WTC11 (cell line): ENCODE measurements around the gene FA2H. TPM values are rescaled to one million over a fixed set of nuclear protein-coding genes. Genes with fewer than 3 reads are reported as not detected.

ENCODE experiments used
- ATAC-seq: fragments of 200-7000 bp; cut with Tn5 transposase; 2 replicates; pipeline ENCODE4 v1.10.0; 2021; ENCODE audit warnings: mild to moderate bottlenecking, moderate library complexity
- CTCF ChIA-PET: fragments of 300-600 bp; sonication (Branson Sonifier 250); formaldehyde crosslinking; loops from one replicate; lab custom pipeline; 2021; ENCODE audit warnings: antibody characterized with exemption; lab: Charles Lee
- POLR2A ChIA-PET: fragments of 350-600 bp; sonication (Branson Sonifier 250); formaldehyde crosslinking; loops from one replicate; lab custom pipeline; 2021; ENCODE audit warnings: antibody characterized with exemption; lab: Charles Lee
- DNase-seq: peaks from one replicate; pipeline ENCODE4 v3.0.0; 2021; ENCODE audit warnings: low spot score
- H3K27ac Mint-ChIP-seq: 2 replicates; pipeline ENCODE4 v1.8.0; 2021; ENCODE audit warnings: mixed read lengths
- H3K27me3 Mint-ChIP-seq: 2 replicates; pipeline ENCODE4 v1.8.0; 2021; ENCODE audit warnings: low read depth, mild to moderate bottlenecking, moderate library complexity, mixed read lengths
- H3K36me3 Mint-ChIP-seq: 2 replicates; pipeline ENCODE4 v1.8.0; 2021; ENCODE audit warnings: mixed read lengths
- H3K4me1 Mint-ChIP-seq: 2 replicates; pipeline ENCODE4 v1.8.0; 2022; ENCODE audit warnings: mixed read lengths
- H3K4me3 Mint-ChIP-seq: 2 replicates; pipeline ENCODE4 v1.8.0; 2021; ENCODE audit warnings: mild to moderate bottlenecking, moderate library complexity, mixed read lengths
- H3K9me3 Mint-ChIP-seq: 2 replicates; pipeline ENCODE4 v1.8.0; 2021; ENCODE audit warnings: mixed read lengths
- CREB1 ChIP-seq: sonication (generic); formaldehyde crosslinking; IDR thresholded peaks from 2 replicates; pipeline ENCODE4 v1.8.0; 2023; ENCODE audit warnings: mild to moderate bottlenecking, missing genetic modification reagents
- FOXK1 ChIP-seq: sonication (generic); formaldehyde crosslinking; IDR thresholded peaks from 2 replicates; pipeline ENCODE4 v1.8.0; 2022; ENCODE audit warnings: mild to moderate bottlenecking, moderate library complexity, missing genetic modification reagents
- GABPB1 ChIP-seq: sonication (generic); formaldehyde crosslinking; IDR thresholded peaks from 2 replicates; pipeline ENCODE4 v1.8.1; 2023; ENCODE audit warnings: mild to moderate bottlenecking, missing genetic modification reagents
- GTF2I ChIP-seq: fragments of 250-450 bp; sonication (Bioruptor Pico); conservative IDR thresholded peaks from 2 replicates; pipeline ENCODE4 v1.4.0; 2021; ENCODE audit warnings: mild to moderate bottlenecking
- JUN ChIP-seq: sonication (generic); formaldehyde crosslinking; IDR thresholded peaks from 2 replicates; pipeline ENCODE4 v1.8.0; 2023; ENCODE audit warnings: mild to moderate bottlenecking, missing genetic modification reagents
- MYBL2 ChIP-seq: sonication (generic); formaldehyde crosslinking; IDR thresholded peaks from 2 replicates; pipeline ENCODE4 v1.8.1; 2023; ENCODE audit warnings: mild to moderate bottlenecking, moderate library complexity, missing genetic modification reagents
- PRRX2 ChIP-seq: fragments of 250-450 bp; sonication (Bioruptor Pico); IDR thresholded peaks from 2 replicates; pipeline ENCODE4 v1.8.0; 2021; ENCODE audit warnings: mild to moderate bottlenecking
- SMAD4 ChIP-seq: sonication (generic); formaldehyde crosslinking; IDR thresholded peaks from 2 replicates; pipeline ENCODE4 v1.8.0; 2022; ENCODE audit warnings: mild to moderate bottlenecking, missing genetic modification reagents
- ZBTB21 ChIP-seq: sonication (generic); formaldehyde crosslinking; IDR thresholded peaks from 2 replicates; pipeline ENCODE4 v1.8.1; 2023; ENCODE audit warnings: mild to moderate bottlenecking, missing genetic modification reagents, borderline replicate concordance
- ZNF121 ChIP-seq: sonication (generic); formaldehyde crosslinking; IDR thresholded peaks from 2 replicates; pipeline ENCODE4 v1.8.0; 2023; ENCODE audit warnings: missing genetic modification reagents
- ZNF423 ChIP-seq: fragments of 250-450 bp; sonication (Bioruptor Pico); IDR thresholded peaks from 2 replicates; pipeline ENCODE4 v2.1.2; 2022; ENCODE audit warnings: mild to moderate bottlenecking, moderate library complexity
- total RNA-seq: library from RNA; stranded (reverse); gene quantifications from 3 replicates; pipeline ENCODE4 v1.2.3, GENCODE V29; 2021
- TF ChIP-seq, protein P1 (sequence below): sonication (generic); formaldehyde crosslinking; IDR thresholded peaks from 2 replicates; pipeline ENCODE4 v1.8.1; 2023; ENCODE audit warnings: mild to moderate bottlenecking, moderate library complexity, missing genetic modification reagents
- TF ChIP-seq, protein P2 (sequence below): sonication (generic); formaldehyde crosslinking; IDR thresholded peaks from 2 replicates; pipeline ENCODE4 v1.8.1; 2022; ENCODE audit warnings: mild to moderate bottlenecking, missing genetic modification reagents, moderate library complexity, borderline replicate concordance
- TF ChIP-seq, protein P3 (sequence below): sonication (generic); formaldehyde crosslinking; IDR thresholded peaks from 2 replicates; pipeline ENCODE4 v1.8.1; 2023; ENCODE audit warnings: mild to moderate bottlenecking, missing genetic modification reagents, moderate library complexity
- TF ChIP-seq, protein P4 (sequence below): sonication (generic); formaldehyde crosslinking; IDR thresholded peaks from 2 replicates; pipeline ENCODE4 v1.8.0; 2022; ENCODE audit warnings: mild to moderate bottlenecking, missing genetic modification reagents
- TF ChIP-seq, protein P5 (sequence below): sonication (generic); formaldehyde crosslinking; IDR thresholded peaks from 2 replicates; pipeline ENCODE4 v1.8.0; 2023; ENCODE audit warnings: missing genetic modification reagents, mild to moderate bottlenecking, borderline replicate concordance
- TF ChIP-seq, protein P6 (sequence below): fragments of 250-450 bp; sonication (Bioruptor Pico); IDR thresholded peaks from 2 replicates; pipeline ENCODE4 v1.9.0; 2021; ENCODE audit warnings: mild to moderate bottlenecking, borderline replicate concordance
- TF ChIP-seq, protein P7 (sequence below): sonication (generic); formaldehyde crosslinking; IDR thresholded peaks from 2 replicates; pipeline ENCODE4 v1.8.0; 2022; ENCODE audit warnings: mild to moderate bottlenecking, missing genetic modification reagents
- TF ChIP-seq, protein P8 (sequence below): sonication (generic); formaldehyde crosslinking; IDR thresholded peaks from 2 replicates; pipeline ENCODE4 v1.8.0; 2022; ENCODE audit warnings: mild to moderate bottlenecking, missing genetic modification reagents

The FA2H gene
- total RNA-seq, 1 experiment from 2014 or later, result 10.9 TPM

DNA sequence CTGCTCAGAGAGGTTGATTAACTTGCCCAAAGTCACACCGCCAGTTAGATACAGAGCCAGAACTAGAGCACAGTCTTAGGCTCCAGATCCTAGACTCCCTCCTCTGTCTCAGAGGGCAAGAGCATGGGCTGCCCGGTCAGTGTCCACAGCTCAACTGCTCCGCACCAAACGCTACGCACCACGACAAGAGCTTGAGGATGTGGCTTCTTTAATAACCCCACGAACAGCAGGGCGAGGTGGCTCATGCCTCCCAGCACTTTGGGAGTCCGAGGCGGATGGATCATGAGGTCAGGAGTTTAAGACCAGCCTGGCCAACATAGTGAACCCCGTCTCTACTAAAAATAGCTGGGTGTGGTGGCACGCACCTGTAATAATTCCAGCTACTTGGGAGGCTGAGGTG lies 21.4 kb downstream of the FA2H start (continued):
- TF ChIP-seq, protein P1, sequence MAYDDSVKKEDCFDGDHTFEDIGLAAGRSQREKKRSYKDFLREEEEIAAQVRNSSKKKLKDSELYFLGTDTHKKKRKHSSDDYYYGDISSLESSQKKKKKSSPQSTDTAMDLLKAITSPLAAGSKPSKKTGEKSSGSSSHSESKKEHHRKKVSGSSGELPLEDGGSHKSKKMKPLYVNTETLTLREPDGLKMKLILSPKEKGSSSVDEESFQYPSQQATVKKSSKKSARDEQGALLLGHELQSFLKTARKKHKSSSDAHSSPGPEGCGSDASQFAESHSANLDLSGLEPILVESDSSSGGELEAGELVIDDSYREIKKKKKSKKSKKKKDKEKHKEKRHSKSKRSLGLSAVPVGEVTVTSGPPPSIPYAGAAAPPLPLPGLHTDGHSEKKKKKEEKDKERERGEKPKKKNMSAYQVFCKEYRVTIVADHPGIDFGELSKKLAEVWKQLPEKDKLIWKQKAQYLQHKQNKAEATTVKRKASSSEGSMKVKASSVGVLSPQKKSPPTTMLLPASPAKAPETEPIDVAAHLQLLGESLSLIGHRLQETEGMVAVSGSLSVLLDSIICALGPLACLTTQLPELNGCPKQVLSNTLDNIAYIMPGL, result no peak
- TF ChIP-seq, protein P2, sequence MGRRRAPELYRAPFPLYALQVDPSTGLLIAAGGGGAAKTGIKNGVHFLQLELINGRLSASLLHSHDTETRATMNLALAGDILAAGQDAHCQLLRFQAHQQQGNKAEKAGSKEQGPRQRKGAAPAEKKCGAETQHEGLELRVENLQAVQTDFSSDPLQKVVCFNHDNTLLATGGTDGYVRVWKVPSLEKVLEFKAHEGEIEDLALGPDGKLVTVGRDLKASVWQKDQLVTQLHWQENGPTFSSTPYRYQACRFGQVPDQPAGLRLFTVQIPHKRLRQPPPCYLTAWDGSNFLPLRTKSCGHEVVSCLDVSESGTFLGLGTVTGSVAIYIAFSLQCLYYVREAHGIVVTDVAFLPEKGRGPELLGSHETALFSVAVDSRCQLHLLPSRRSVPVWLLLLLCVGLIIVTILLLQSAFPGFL (CRISPR knock-in tag), result no peak

DNA sequence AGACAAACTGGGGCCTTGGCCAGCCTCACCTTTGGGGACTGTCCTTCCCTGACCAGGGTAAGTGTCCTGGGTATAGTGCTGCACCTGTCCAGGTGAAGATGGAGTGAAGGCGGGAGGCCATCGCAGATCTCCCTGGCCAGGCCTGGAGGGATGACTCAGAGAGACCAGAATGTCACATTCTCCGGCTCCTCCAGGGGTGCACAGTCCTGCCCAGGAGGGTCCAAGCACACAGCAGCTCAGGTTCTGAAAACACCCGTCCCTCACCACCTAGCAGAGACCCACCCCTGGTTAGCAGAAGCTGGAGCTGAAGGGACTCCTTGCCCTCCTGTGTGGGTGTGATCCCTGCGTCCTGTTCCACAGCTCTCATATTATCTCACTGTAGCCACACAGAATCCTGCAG lies 21.9 kb downstream of the FA2H start:
- Mint-ChIP-seq H3K27ac (no peak overlapping the region), H3K36me3 (no peaks in the 10 kb centered on the region), H3K4me1 (peaks cover 21% of the 10 kb centered on the region), H3K27me3 (no peaks in the 10 kb centered on the region), H3K4me3 (no peak overlapping the region), H3K9me3 (no peaks in the 10 kb centered on the region)
- DNase-seq, result no peak
- ATAC-seq, result no peak
- ChIA-PET POLR2A (interaction anchor here (0.9 kb wide), 1 partner anchor 47 kb away, joined by 3 read pairs; no protein-coding TSS in a partner anchor), CTCF (interaction anchor here (1.5 kb wide), 1 partner anchor 110 kb away, joined by 4 read pairs; no protein-coding TSS in a partner anchor)
- no peak for TF ChIP-seq CREB1 (CRISPR knock-in tag)
- TF ChIP-seq, protein P3, sequence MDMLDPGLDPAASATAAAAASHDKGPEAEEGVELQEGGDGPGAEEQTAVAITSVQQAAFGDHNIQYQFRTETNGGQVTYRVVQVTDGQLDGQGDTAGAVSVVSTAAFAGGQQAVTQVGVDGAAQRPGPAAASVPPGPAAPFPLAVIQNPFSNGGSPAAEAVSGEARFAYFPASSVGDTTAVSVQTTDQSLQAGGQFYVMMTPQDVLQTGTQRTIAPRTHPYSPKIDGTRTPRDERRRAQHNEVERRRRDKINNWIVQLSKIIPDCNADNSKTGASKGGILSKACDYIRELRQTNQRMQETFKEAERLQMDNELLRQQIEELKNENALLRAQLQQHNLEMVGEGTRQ (CRISPR knock-in tag), result no peak
- TF ChIP-seq, protein P4, sequence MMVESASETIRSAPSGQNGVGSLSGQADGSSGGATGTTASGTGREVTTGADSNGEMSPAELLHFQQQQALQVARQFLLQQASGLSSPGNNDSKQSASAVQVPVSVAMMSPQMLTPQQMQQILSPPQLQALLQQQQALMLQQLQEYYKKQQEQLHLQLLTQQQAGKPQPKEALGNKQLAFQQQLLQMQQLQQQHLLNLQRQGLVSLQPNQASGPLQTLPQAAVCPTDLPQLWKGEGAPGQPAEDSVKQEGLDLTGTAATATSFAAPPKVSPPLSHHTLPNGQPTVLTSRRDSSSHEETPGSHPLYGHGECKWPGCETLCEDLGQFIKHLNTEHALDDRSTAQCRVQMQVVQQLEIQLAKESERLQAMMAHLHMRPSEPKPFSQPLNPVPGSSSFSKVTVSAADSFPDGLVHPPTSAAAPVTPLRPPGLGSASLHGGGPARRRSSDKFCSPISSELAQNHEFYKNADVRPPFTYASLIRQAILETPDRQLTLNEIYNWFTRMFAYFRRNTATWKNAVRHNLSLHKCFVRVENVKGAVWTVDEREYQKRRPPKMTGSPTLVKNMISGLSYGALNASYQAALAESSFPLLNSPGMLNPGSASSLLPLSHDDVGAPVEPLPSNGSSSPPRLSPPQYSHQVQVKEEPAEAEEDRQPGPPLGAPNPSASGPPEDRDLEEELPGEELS, result no peak
- TF ChIP-seq, protein P5, sequence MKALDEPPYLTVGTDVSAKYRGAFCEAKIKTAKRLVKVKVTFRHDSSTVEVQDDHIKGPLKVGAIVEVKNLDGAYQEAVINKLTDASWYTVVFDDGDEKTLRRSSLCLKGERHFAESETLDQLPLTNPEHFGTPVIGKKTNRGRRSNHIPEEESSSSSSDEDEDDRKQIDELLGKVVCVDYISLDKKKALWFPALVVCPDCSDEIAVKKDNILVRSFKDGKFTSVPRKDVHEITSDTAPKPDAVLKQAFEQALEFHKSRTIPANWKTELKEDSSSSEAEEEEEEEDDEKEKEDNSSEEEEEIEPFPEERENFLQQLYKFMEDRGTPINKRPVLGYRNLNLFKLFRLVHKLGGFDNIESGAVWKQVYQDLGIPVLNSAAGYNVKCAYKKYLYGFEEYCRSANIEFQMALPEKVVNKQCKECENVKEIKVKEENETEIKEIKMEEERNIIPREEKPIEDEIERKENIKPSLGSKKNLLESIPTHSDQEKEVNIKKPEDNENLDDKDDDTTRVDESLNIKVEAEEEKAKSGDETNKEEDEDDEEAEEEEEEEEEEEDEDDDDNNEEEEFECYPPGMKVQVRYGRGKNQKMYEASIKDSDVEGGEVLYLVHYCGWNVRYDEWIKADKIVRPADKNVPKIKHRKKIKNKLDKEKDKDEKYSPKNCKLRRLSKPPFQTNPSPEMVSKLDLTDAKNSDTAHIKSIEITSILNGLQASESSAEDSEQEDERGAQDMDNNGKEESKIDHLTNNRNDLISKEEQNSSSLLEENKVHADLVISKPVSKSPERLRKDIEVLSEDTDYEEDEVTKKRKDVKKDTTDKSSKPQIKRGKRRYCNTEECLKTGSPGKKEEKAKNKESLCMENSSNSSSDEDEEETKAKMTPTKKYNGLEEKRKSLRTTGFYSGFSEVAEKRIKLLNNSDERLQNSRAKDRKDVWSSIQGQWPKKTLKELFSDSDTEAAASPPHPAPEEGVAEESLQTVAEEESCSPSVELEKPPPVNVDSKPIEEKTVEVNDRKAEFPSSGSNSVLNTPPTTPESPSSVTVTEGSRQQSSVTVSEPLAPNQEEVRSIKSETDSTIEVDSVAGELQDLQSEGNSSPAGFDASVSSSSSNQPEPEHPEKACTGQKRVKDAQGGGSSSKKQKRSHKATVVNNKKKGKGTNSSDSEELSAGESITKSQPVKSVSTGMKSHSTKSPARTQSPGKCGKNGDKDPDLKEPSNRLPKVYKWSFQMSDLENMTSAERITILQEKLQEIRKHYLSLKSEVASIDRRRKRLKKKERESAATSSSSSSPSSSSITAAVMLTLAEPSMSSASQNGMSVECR (CRISPR knock-in tag), result no peak
- TF ChIP-seq, protein P6, sequence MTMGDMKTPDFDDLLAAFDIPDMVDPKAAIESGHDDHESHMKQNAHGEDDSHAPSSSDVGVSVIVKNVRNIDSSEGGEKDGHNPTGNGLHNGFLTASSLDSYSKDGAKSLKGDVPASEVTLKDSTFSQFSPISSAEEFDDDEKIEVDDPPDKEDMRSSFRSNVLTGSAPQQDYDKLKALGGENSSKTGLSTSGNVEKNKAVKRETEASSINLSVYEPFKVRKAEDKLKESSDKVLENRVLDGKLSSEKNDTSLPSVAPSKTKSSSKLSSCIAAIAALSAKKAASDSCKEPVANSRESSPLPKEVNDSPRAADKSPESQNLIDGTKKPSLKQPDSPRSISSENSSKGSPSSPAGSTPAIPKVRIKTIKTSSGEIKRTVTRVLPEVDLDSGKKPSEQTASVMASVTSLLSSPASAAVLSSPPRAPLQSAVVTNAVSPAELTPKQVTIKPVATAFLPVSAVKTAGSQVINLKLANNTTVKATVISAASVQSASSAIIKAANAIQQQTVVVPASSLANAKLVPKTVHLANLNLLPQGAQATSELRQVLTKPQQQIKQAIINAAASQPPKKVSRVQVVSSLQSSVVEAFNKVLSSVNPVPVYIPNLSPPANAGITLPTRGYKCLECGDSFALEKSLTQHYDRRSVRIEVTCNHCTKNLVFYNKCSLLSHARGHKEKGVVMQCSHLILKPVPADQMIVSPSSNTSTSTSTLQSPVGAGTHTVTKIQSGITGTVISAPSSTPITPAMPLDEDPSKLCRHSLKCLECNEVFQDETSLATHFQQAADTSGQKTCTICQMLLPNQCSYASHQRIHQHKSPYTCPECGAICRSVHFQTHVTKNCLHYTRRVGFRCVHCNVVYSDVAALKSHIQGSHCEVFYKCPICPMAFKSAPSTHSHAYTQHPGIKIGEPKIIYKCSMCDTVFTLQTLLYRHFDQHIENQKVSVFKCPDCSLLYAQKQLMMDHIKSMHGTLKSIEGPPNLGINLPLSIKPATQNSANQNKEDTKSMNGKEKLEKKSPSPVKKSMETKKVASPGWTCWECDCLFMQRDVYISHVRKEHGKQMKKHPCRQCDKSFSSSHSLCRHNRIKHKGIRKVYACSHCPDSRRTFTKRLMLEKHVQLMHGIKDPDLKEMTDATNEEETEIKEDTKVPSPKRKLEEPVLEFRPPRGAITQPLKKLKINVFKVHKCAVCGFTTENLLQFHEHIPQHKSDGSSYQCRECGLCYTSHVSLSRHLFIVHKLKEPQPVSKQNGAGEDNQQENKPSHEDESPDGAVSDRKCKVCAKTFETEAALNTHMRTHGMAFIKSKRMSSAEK, result no peak
- TF ChIP-seq ZNF423, result no peak
- TF ChIP-seq, protein P7, sequence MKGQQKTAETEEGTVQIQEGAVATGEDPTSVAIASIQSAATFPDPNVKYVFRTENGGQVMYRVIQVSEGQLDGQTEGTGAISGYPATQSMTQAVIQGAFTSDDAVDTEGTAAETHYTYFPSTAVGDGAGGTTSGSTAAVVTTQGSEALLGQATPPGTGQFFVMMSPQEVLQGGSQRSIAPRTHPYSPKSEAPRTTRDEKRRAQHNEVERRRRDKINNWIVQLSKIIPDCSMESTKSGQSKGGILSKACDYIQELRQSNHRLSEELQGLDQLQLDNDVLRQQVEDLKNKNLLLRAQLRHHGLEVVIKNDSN (CRISPR knock-in tag), result no peak
- no peak for TF ChIP-seq SMAD4 (CRISPR knock-in tag)
- no peak for TF ChIP-seq JUN (CRISPR knock-in tag)
- TF ChIP-seq ZNF121 (CRISPR knock-in tag), result no peak
- no peak for TF ChIP-seq PRRX2
- no peak for TF ChIP-seq GABPB1 (CRISPR knock-in tag)
- no peak for TF ChIP-seq ZBTB21 (CRISPR knock-in tag)
- TF ChIP-seq, protein P8, sequence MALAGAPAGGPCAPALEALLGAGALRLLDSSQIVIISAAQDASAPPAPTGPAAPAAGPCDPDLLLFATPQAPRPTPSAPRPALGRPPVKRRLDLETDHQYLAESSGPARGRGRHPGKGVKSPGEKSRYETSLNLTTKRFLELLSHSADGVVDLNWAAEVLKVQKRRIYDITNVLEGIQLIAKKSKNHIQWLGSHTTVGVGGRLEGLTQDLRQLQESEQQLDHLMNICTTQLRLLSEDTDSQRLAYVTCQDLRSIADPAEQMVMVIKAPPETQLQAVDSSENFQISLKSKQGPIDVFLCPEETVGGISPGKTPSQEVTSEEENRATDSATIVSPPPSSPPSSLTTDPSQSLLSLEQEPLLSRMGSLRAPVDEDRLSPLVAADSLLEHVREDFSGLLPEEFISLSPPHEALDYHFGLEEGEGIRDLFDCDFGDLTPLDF (CRISPR knock-in tag), result no peak
- no peak for TF ChIP-seq FOXK1
- TF ChIP-seq GTF2I (CRISPR knock-in tag), result no peak
- TF ChIP-seq MYBL2 (CRISPR knock-in tag), result no peak
